Activated CD4-positive, alpha-beta memory T cell treated with anti-CD3 and anti-CD28 coated beads for 36 hours (primary cell): ENCODE measurements around the gene ZNF45. TPM values are rescaled to one million over a fixed set of nuclear protein-coding genes. Genes with fewer than 3 reads are reported as not detected.

ENCODE experiments used
- CTCF ChIA-PET: fragments of 350-600 bp; sonication (Branson Sonifier 250); formaldehyde crosslinking; loops from one replicate; lab custom pipeline; 2021; ENCODE audit warnings: antibody characterized with exemption, inconsistent platforms; lab: Charles Lee
- POLR2A ChIA-PET: fragments of 350-600 bp; sonication (Branson Sonifier 250); formaldehyde crosslinking; loops from one replicate; lab custom pipeline; 2021; ENCODE audit warnings: antibody characterized with exemption; lab: Charles Lee
- DNase-seq: peaks from one replicate; pipeline ENCODE4 v3.0.0-alpha.2; 2020
- H3K27ac Mint-ChIP-seq: one replicate; pipeline ENCODE4 v1.8.0; 2021; ENCODE audit warnings: mixed read lengths
- H3K27me3 Mint-ChIP-seq: one replicate; pipeline ENCODE4 v1.8.0; 2021; ENCODE audit warnings: mixed read lengths
- H3K36me3 Mint-ChIP-seq: one replicate; pipeline ENCODE4 v1.8.0; 2021; ENCODE audit warnings: mixed read lengths
- H3K4me1 Mint-ChIP-seq: one replicate; pipeline ENCODE4 v1.8.0; 2021; ENCODE audit warnings: low read depth, mixed read lengths
- H3K4me3 Mint-ChIP-seq: one replicate; pipeline ENCODE4 v1.8.0; 2021; ENCODE audit warnings: mild to moderate bottlenecking, mixed read lengths
- H3K9me3 Mint-ChIP-seq: one replicate; pipeline ENCODE4 v1.8.0; 2021; ENCODE audit warnings: mixed read lengths
- intact Hi-C: fragments of 100-400 bp; cut with micrococcal nuclease; formaldehyde crosslinking; loops from one replicate; pipeline ENCODE4 v1.15.1; 2023
- total RNA-seq, 2 experiments: library from RNA; stranded (reverse); gene quantifications; one replicate each; pipeline ENCODE4 v1.2.3, GENCODE V29; 2021

ZNF45 gene
- 1 to 10 TPM; 7.7 to 9.6 TPM for total RNA-seq

DNA sequence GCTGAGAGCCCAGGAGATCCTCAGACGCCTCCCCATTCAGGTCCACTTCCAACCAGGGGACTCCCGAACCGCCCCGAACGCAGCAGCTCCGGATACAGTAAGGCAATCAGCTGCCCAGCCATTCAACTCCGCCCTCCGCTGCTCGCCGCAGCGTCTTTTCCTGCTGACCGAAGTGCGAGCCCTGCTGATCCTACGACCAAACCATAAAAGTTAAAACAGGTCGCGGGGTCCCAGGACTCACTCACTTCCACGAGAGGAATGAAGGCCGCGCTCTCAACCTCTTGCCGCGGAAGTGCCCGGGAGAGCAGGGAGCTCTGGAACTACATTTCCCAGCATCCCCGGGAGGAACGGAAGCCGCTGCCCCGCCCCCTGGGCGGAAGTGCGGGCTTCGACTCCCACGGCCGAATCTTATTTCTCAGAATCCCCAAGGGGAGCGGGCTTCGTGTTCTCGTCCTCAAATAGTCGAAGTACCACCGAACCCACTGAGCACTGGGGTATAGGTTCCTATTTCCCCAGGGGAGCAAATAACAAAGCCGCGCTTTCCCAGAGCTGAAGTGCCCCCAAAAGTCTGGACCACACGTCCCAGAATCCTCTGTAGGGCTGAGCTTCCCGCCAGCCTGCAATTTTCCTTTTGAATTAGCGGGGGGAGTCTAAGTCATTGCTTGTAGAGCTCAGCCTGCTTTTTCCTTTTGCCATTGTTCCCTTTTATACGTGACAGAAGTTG is at the start of gene ZNF45:
Gene ZNF45, minus strand, starts transcription at position 298 of the 724 bp plus-strand sequence. CDS start 13,097 bp downstream, outside the sequence.
- Mint-ChIP-seq H3K27ac (peak within 1 kb of the TSS; percentile 81), H3K4me3 (peak within 1 kb of the TSS; percentile 93), H3K27me3 (no peaks in the 10 kb centered on the region), H3K9me3 (peaks cover 6% of the 10 kb centered on the region), H3K4me1 (peaks cover 9% of the 10 kb centered on the region), H3K36me3 (peaks cover 33% of the 10 kb centered on the region)
- peak; percentile 92 for DNase-seq
- intact Hi-C loops, result loop anchor here (1.0 to 10.0 kb wide), 6 partner anchors 16 to 565 kb away; partner anchors contain the start of genes ZNF155, ZNF180, ZNF221 and ZNF224
- POLR2A ChIA-PET, result interaction anchor here (0.9 to 1.4 kb wide), 3 partner anchors 15 to 18 kb away, joined by 3 read pairs; partner anchors contain the start of gene ZNF221
- CTCF ChIA-PET, result interaction anchor here (0.6 to 1.6 kb wide), 6 partner anchors 16 to 1465 kb away, joined by 3 to 5 read pairs (median 3); partner anchors contain the start of gene ZNF221

DNA sequence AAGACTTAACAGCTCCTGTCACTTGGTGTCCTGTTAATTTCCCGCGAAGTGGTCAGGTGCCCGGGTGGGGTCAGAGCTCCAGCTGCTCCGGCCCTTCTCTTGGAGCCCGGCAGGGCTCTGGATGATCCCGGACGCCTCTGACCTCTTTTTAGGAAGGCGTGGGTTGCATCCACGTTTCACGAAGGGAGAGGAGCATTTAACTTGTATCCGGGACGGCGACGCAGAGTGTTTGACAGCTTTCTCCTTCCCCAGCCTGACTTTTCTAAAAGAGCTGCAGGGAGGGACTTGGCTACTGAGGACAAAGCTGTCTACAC is 49.6 kb upstream of the ZNF45 start:
- Mint-ChIP-seq H3K27ac (peak overlapping the region; percentile 89), H3K9me3 (peaks cover 4% of the 10 kb centered on the region), H3K36me3 (peaks cover 22% of the 10 kb centered on the region), H3K4me3 (peak overlapping the region; percentile 97), H3K4me1 (peaks cover 7% of the 10 kb centered on the region), H3K27me3 (no peaks in the 10 kb centered on the region)
- DNase-seq, result peak; percentile 20
- ChIA-PET POLR2A (no interaction called here), CTCF (interaction anchor here (1.1 kb wide), 1 partner anchor 33 kb away, joined by 4 read pairs; the partner anchor contains the start of gene ZNF221)
- intact Hi-C loops, result loop anchor here (1.0 to 5.0 kb wide), 3 partner anchors 18 to 128 kb away; partner anchors contain the start of genes ZNF225, ZNF230 and ZNF45

DNA sequence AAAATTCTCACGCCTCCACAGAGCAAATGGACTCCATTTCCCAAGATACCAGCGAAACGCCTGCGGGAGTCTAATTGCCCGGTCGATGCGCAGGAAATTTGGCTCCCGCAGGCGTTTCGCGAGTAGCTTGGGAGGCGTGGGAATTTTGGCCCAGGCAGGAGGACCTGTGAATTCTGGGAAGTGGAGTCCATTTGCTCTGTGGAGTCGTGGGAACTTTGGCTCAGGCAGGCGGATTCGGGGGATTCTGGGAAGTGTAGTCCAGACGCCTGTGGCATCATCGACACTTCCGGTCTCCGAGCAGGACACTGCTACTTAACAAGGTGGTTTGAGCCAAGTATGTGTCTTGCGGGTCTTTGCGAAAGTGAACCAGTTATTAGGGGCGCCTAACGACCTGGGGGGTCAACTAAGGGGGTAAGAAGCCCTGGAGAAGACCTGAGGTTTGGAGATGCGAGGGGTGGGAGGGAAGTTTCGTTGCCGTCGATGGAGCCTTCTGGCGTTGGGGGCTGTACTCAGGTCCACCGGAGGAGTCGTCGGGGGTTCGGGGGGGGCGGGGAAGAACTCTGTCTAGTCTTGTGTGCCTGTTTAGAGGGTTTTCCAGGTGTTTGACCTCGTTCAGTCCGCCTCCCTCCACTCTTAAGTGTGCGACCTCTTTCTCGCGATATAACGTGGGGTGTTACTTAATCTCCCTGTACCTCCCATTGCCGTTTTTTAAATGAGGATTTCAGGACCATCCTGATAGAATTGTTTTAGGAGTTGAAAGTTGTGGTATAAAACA is 49.0 kb upstream of the ZNF45 start, which contains the start of gene ZNF155:
Gene ZNF155, plus strand, starts transcription at position 277 of the 775 bp plus-strand sequence. CDS start 4,356 bp downstream, outside the sequence.
- ChIA-PET POLR2A (no interaction called here), CTCF (interaction anchor here (1.1 kb wide), 1 partner anchor 33 kb away, joined by 4 read pairs; the partner anchor contains the start of gene ZNF221)
- DNase-seq, result peak; percentile 84
- intact Hi-C loops, result loop anchor here (1.0 to 5.0 kb wide), 3 partner anchors 18 to 128 kb away; partner anchors contain the start of genes ZNF225, ZNF230 and ZNF45
- H3K36me3 Mint-ChIP-seq, result peaks cover 17% of the 10 kb centered on the region
- no peaks in the 10 kb centered on the region for H3K9me3 Mint-ChIP-seq
- H3K4me1 Mint-ChIP-seq, result peaks cover 7% of the 10 kb centered on the region
- peak within 1 kb of the TSS; percentile 97 for H3K4me3 Mint-ChIP-seq
- H3K27me3 Mint-ChIP-seq, result no peaks in the 10 kb centered on the region
- peak within 1 kb of the TSS; percentile 89 for H3K27ac Mint-ChIP-seq

DNA sequence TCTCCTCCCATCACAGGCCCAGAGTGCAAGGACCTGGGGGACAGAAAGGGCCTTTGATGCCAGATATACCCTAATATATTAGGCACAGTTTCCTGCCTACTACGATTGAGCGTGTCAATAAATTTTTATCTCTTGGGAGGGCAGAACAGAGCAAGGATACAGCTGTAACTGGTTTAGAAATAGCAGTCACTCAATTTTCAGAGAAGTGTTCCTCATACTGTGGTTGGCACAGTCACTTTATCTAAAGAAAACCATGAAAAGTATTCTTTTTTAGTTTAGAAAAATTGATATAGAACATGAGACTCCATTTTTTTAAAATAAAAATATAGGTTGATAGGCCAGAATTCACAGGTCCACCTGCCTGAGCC is 48.4 kb upstream of the ZNF45 start:
- Mint-ChIP-seq H3K4me3 (peak overlapping the region; percentile 55), H3K27ac (no peak overlapping the region), H3K27me3 (no peaks in the 10 kb centered on the region), H3K36me3 (peaks cover 11% of the 10 kb centered on the region), H3K4me1 (peaks cover 7% of the 10 kb centered on the region), H3K9me3 (no peaks in the 10 kb centered on the region)
- DNase-seq, result no peak
- ChIA-PET POLR2A (no interaction called here), CTCF (no interaction called here)
- intact Hi-C loops, result loop anchor here (5.0 kb wide), 1 partner anchor 129 kb away; the partner anchor contains the start of gene ZNF225

DNA sequence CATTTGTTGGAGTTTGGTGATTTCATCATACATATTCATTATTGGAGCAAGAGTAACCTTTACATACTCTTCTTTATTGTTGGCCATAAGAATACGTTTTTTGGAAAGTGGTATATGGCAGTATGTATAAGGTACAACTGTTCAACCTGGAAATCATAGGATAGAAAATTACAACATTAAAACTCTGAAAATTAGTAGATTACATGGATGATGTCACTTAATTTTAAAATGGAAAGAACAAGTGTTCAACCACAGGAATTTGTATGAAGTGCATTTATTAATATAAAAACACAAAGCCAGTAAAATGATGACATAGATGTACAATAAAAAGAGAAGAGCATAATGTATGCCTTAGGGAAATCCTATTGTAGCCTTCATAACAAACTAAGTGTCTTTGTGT is 41.6 kb upstream of the ZNF45 start:
- intact Hi-C loops, result no loop called here
- Mint-ChIP-seq H3K27me3 (no peaks in the 10 kb centered on the region), H3K36me3 (peaks cover 9% of the 10 kb centered on the region), H3K9me3 (peaks cover 37% of the 10 kb centered on the region), H3K4me3 (no peak overlapping the region), H3K27ac (no peak overlapping the region), H3K4me1 (no peaks in the 10 kb centered on the region)
- ChIA-PET POLR2A (no interaction called here), CTCF (no interaction called here)
- DNase-seq, result no peak

DNA sequence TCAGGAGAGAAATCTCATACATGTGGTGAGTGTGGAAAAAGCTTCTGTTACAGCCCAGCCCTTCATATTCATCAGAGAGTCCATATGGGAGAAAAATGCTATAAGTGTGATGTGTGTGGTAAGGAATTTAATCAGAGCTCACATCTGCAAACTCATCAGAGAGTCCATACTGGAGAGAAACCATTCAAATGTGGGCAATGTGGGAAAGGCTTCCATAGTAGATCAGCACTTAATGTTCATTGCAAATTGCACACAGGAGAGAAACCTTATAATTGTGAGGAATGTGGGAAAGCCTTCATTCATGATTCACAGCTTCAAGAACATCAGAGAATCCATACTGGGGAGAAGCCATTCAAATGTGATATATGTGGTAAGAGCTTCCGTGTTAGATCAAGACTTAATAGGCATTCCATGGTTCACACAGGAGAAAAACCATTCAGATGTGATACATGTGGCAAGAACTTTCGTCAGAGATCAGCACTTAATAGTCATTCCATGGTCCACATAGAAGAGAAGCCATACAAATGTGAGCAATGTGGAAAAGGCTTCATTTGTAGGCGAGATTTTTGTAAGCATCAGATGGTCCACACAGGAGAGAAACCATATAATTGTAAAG is 31.1 kb upstream of the ZNF45 start:
- no peak for DNase-seq
- H3K27me3 Mint-ChIP-seq, result peaks cover under 1% of the 10 kb centered on the region
- no peak overlapping the region for H3K4me3 Mint-ChIP-seq
- peaks cover 67% of the 10 kb centered on the region for H3K9me3 Mint-ChIP-seq
- H3K27ac Mint-ChIP-seq, result no peak overlapping the region
- peaks cover 57% of the 10 kb centered on the region for H3K36me3 Mint-ChIP-seq
- H3K4me1 Mint-ChIP-seq, result no peaks in the 10 kb centered on the region
- ChIA-PET CTCF (no interaction called here), POLR2A (no interaction called here)
- intact Hi-C loops, result no loop called here

DNA sequence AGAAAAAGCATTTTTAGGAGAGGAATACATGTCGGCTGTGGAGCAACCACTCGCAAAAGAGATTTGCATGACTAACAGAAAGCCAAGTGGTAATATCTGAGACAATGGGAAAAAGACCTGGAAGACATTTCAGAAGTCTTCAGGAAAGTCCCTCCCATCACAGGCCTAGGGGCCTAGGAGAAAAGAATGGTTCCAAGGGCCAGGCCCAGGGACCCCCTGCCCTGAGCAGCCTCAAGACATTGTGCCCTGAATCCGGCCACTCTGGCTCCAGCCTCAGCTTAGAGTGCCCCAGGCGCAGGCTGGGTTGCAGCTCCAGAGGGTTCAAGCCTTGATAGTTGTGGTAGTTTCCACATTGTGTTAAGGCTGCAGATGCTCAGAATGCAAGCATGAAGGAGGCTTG is 25.3 kb upstream of the ZNF45 start:
- DNase-seq, result no peak
- no peak overlapping the region for H3K27ac Mint-ChIP-seq
- no peaks in the 10 kb centered on the region for H3K27me3 Mint-ChIP-seq
- POLR2A ChIA-PET, result no interaction called here
- intact Hi-C loops, result no loop called here
- peaks cover 51% of the 10 kb centered on the region for H3K9me3 Mint-ChIP-seq
- CTCF ChIA-PET, result no interaction called here
- H3K4me1 Mint-ChIP-seq, result no peaks in the 10 kb centered on the region
- no peak overlapping the region for H3K4me3 Mint-ChIP-seq
- H3K36me3 Mint-ChIP-seq, result peaks cover 36% of the 10 kb centered on the region

DNA sequence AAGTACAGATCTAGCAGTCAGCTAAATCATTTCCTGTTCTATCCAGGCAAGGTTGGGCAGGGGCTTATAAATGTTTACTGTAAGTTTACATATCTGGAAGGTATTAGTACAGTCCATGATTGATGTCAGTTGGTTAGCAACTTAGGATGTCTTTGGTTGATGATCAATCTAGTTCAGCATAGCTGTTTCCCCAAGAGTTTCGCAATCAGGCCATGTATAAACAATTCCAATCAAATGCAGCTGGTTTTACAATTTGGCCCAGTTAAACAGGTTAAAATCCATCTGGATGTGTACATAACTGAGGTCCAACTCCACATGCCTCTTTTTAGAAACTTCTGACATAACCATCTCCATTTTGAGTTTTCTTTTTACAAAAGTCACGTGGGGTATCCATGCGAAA is 22.8 kb upstream of the ZNF45 start:
- Mint-ChIP-seq H3K4me1 (no peaks in the 10 kb centered on the region), H3K36me3 (peaks cover 19% of the 10 kb centered on the region), H3K27ac (no peak overlapping the region), H3K4me3 (no peak overlapping the region), H3K9me3 (peaks cover 35% of the 10 kb centered on the region), H3K27me3 (no peaks in the 10 kb centered on the region)
- intact Hi-C loops, result no loop called here
- ChIA-PET POLR2A (interaction anchor here (0.6 to 1.0 kb wide), 2 partner anchors 34 to 192 kb away, joined by 3 read pairs; no protein-coding TSS in a partner anchor), CTCF (no interaction called here)
- DNase-seq, result no peak

DNA sequence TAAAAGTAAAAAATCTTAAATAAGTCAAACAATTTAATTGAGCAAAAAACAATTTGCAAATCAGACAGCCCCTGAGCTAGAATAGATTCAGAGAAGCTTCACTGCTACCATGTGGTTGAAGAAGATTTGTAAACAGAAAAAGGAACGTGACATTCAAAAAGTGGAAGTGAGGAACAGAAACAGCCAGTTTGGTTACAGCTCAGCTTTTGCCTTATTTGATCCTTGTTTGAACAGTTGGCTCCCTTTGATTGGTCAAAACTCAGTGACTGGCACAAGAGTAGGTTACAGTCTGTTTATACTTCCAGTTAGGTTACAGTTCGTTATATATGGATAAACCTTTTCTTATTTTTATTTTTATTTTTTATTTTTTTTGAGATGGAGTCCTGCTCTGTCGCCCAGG is 21.7 kb upstream of the ZNF45 start:
- Mint-ChIP-seq H3K27ac (no peak overlapping the region), H3K4me1 (no peaks in the 10 kb centered on the region), H3K36me3 (peaks cover 18% of the 10 kb centered on the region), H3K27me3 (peaks cover 1% of the 10 kb centered on the region), H3K4me3 (no peak overlapping the region), H3K9me3 (peaks cover 32% of the 10 kb centered on the region)
- ChIA-PET POLR2A (interaction anchor here (1.0 kb wide), 1 partner anchor 193 kb away, joined by 3 read pairs; no protein-coding TSS in a partner anchor), CTCF (no interaction called here)
- intact Hi-C loops, result no loop called here
- no peak for DNase-seq

DNA sequence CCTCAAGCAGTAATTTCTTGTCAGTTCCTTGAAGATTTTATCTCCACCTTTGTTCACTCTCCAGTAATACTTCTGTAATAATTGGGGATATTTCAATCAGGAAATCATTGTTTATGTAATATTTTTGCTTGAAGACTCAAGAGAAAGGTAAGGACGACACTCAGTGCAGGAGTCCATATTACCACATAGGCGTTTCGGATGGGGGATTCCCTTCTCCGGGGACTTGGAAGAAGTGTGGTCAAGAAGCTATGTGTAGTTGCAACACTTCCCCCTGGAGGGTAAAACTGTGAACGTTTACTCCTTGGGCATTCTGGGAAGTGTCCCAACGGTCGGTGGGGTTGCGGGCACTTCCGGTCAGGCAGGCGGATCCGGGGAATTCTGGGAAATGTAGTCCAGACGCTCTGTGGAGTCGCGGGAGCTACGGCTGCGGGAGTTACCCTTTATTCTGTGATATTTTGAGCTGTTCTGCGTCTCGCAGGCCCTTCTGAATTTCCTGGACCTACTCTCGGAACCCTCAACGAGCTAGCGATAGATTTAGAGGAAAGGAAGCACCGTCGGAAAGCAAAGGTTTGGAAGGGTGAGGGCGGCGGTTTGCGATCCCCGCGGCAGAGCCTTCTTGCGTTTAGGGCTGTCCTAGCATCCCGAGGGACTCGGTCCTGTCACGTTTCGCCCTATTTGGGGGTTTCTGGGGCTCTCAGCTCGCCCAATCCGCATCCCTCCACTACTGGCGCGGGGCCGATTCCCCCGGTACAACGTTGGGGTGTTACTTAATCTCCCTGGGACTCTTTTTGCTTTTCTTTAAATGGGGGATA is 16.0 kb upstream of the ZNF45 start, which contains the start of gene ZNF221:
Gene ZNF221, plus strand, starts transcription at position 395 of the 812 bp plus-strand sequence. CDS start 11,499 bp downstream, outside the sequence.
- peaks cover 6% of the 10 kb centered on the region for H3K4me1 Mint-ChIP-seq
- intact Hi-C loops, result loop anchor here (1.0 to 2.0 kb wide), 3 partner anchors 16 to 124 kb away; partner anchors contain the start of genes ZNF230, ZNF283 and ZNF45
- peak within 1 kb of the TSS; percentile 92 for H3K4me3 Mint-ChIP-seq
- peak; percentile 82 for DNase-seq
- H3K27me3 Mint-ChIP-seq, result peaks cover 15% of the 10 kb centered on the region
- H3K36me3 Mint-ChIP-seq, result peaks cover 24% of the 10 kb centered on the region
- H3K9me3 Mint-ChIP-seq, result peaks cover 38% of the 10 kb centered on the region
- ChIA-PET POLR2A (interaction anchor here (1.0 kb wide), 1 partner anchor 16 kb away, joined by 3 read pairs; the partner anchor contains the start of gene ZNF45), CTCF (interaction anchor here (1.2 to 1.3 kb wide), 2 partner anchors 16 to 33 kb away, joined by 4 read pairs; partner anchors contain the start of gene ZNF45)
- peak within 1 kb of the TSS; percentile 19 for H3K27ac Mint-ChIP-seq
